SK-MEL-5 (cell line): ENCODE data around the gene KRTAP5-1. TPM values are rescaled to one million over a fixed set of nuclear protein-coding genes. Genes with fewer than 3 reads are reported as not detected.
A peak's percentile ranks its signal among the peaks of the same experiment; 100 is the strongest.
"Not testable (repeated sequence)": the region's sequence is repeated elsewhere in the genome, so short reads cannot be mapped to it uniquely, and the experiment has no call there.

Experiments
- DNase-seq: peaks from one replicate; pipeline ENCODE4 v3.0.0-alpha.2; 2016; ENCODE audit warnings: low read depth, low spot score
- in situ Hi-C: cut with HindIII; loops from 2 replicates; pipeline ENCODE4 v1.10.0; 2016; ENCODE audit warnings: low sequenced_read_pairs, high pct_unique_total_duplicates, low pct_unique_long_range_greater_than_20kb
- total RNA-seq: library from RNA; depleted of rRNA; stranded (reverse); fragments of >200 nt; shearing (Covaris generic); gene quantifications from 2 replicates; pipeline ENCODE4 v1.2.3, GENCODE V29; 2014

KRTAP5-1 gene
- total RNA-seq, 1 experiment from 2014 or later = not detected

DNA sequence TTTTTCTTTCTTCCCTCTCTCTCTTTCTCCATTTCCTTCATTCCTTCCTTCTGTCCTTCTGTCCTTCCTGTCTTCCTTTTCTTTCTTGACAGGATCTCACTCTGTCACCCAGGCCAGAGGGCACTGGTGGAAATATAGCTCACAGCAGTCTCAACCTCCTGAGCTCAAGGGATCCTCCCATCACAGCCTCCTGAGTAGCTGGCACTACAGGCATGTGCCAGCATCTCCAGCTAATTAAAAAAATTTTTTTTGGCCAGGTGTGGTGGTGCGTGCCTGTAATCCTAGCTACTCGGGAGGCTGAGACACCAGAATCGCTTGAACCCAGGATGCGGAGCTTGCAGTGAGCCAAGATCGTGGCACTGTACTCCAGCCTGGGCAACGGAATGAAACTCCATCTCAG, 8.3 kb downstream of the KRTAP5-1 start:
- in situ Hi-C loops = no loop called here
- no peak for DNase-seq

DNA sequence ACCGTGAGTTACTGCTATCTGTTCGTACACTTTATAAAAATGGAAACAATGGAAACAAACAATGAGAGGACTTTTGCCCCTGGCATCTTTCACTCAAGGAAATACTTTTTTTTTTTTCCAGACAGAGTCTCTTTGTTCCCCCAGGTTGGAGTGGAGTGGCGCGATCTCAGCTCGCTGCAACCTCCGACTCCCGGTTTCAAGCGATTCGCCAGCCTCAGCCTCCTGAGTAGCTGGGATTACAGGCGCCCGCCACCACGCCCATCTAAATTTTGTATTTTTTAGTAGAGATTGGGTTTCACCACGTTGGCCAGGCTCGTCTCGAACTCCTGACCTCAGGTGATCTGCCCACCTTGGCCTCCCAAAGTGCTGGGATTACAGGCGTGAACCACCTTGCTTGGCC, 9.3 kb downstream of the KRTAP5-1 start:
- DNase-seq, in situ Hi-C loops: not testable (repeated sequence)

DNA sequence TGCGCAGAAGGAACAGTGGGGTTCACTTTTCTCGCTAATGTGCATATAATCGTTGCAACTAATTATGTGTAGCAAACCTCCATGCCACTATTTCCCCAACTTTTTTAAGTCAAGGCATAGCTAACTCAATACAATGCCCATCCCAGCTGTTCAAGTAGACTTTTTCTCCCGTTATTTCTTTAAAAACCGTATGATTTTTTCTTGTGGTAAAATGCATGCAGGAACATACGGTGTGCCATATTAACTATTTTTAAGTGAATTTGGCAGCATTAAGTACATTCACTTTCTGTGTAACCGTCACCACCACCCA, 10.2 kb downstream of the KRTAP5-1 start:
- in situ Hi-C loops = no loop called here
- no peak for DNase-seq

DNA sequence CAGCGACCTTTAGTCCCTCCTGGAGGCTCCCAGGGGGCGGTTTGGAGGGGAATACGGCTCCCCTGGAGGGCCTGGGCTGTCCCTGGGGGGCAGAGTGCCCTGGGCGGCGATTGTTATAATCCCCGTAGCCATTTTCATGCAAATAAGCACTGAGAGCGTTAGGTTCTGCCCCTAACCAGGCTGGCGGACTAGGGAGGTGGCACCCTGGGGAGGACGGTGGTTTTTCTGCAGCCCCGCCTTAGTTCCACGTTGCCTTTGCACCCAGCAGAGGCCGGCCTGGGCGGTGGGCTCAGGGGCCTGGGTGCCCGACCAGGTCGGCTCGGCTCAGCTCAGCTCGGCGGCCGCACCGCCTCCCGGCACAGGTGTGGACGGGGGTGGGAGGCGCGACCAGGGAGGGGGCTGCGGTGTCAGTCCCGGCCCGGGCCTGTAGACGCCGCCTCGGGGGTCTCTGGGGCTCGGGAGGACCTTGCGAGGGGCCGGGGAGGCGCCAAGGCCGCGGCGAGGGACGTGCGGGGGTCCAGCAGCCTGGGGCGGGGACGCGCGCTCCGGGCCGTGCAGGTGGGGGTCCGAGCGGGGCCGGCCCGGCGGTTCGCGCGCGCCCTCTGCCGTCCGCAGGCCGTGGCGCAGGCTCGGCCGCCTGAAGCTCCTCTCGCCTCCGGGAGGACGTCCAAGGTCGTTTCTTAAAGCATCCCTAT, 10.7 kb downstream of the KRTAP5-1 start:
- DNase-seq = peak; percentile 45
- in situ Hi-C loops = no loop called here

DNA sequence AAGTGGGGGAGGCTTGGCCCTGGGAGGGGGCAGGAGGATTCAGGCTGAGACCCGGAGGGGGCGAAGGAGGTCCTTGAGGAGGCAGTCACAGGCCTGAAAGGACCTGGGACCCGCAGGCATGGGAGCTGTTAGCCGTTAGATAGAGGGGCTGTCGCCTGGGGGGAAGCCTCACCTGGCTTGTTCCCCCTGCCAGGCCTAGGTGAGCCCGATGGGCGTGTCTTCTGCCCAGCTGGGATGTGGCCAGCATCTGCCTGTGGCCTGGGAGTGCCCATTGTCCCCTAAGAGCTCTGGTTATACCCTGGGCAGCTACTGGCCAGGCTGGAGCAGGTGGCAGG, 11.2 kb downstream of the KRTAP5-1 start:
- in situ Hi-C loops = no loop called here
- DNase-seq = no peak

DNA sequence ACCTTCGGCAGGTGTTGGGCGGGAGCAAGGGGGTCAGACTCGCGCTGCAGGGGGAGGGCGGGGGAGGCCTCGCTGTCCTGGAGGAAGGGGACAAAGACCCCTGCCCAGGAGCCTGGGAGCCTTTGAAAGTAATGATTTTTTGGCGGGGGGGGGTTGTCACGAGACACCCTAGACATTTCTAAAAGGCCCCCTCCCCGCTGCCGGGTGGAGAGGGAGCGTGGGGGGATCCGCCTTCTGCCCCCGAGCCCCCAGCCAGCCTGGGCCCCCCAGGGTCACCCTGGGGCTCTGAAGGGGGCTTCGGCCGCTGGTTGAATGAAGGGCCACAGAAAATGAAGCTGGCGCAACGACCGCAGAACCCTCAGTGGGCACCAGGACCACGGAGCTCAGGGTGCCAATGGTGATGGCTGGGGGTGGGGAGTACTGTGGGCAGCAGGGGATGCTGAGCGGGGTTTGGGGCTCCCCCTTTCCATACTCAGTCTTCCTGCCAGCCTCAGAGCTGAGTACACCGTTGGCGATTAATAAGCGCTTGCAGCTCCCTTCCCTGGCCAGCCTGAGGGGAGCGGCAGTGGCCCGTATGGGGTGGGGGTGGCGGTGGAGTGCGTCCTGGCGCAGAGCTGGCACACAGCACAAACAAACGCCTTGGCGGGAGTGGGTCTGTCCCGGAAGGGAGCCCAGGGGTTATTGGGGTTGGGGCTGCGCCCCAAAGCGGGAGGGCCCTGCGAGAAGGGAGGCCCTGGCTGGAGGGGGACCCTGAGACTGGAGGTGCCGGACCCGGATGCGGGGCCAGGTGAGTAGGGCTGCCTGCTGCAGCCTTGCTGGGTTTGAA, 11.8 kb downstream of the KRTAP5-1 start:
- in situ Hi-C loops = no loop called here
- no peak for DNase-seq

DNA sequence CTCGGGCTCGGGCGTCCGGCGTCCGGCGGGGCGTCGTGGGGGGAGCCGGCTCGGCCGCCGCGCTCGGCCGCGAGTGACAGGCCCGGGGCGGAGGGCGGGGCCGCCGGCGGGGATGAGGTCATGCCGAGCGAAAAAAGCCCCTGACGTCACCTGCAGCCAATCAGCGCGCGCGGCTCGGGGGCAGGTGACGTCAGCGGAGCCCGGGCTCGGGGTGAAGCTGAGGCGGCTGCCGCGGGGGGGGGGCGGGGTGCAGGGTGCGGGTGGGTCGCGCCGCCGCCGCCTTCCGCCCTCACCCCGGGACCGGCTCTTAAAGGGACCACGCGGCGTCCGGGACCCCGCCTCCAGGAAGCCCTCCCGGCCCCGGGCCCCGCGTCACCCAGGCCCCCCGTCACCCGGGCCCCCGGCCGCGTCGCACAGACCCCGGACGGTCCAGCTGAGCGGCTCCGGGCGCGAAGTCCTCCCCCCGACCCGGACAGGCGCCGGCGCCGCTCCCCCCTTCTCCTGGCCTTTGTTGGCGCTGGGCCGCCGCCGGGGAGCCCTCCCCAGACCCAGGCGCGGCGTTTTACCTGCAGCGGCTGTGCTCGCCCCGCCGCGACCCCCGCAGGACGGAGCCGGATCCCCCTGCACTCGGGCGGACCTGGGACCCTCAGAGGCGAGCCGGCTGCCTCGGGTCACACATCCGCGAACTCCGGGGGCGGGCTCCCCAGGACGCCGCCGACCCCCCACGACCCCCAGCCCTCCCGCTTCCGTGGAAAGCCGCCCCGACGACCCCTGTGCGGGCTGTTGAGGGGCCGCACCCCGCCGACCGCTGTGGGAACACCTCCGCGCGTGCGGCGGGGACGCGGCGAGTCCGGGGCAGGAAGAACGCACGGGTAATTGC, 12.6 kb downstream of the KRTAP5-1 start, which contains the start of gene DUSP8:
Gene DUSP8 (minus strand): TSS at position 75 of the 880 bp plus-strand sequence. CDS start 6,445 bp downstream, outside the sequence.
- DNase-seq = peak; percentile 67
- in situ Hi-C loops = no loop called here

DNA sequence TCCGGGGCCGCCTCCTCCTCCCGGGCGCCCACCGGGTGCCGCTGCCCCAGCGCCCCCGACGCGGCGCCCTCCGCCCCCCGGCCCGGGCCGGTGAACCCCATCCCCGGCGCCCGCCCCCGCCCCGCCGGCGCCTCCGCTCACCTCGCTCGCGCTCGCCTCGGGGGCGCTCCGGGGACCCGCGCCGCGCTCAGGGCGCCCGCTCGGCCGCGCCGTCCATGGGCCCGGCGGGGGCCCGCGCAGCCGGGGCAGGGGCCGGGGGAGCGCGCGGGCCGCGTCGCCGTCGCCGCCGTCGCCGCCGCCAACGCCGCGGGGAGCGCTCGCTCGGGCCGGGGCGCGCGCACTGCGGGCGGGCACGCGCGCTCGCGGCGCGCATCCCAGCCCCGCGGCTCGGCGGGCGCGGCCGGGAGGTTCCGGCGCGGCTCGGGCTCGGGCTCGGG, 13.3 kb downstream of the KRTAP5-1 start:
- in situ Hi-C loops = no loop called here
- no peak for DNase-seq

DNA sequence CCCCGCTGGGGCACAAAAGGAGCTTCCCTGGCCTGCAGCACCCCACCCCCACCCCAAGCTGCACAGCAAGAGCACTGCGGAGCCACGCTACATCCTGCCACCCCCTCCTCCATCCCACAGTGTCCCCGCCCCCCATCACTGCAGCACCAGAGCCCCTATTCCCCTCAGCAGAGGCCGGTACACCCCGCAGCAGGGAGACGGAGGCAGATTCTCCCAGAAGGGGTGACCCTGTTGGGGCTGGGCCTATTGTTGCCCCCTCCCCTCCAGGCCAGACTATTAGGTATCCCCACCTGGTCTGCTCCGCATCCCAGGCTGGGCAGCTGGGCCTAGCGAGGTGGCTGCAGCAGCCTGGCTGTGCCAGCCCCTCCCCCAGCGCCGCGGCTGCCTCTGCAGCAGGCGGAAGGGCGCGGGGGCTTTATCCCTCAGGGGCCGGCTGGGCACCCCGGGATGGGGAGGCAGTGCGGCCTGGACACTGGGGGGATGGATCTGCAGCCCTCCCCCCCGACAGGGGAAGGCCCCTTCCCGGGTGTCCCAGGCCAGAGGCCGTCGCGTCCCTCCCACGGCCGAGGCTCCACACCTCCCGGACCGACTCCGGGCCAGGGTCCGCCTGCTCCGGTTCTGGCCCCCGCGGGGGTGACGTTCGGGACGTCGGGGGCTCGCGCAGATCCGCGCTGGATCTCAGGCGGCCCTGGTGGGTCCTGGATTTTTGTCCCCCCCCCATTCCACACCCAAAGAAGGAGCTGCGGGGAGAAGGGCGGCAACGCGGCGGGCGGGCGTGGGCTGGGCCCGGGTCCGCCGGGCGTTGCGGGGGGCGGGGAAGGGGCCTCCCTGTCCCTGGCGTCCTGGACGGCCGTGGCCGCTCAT, 14.0 kb downstream of the KRTAP5-1 start:
- DNase-seq = no peak
- in situ Hi-C loops = no loop called here

DNA sequence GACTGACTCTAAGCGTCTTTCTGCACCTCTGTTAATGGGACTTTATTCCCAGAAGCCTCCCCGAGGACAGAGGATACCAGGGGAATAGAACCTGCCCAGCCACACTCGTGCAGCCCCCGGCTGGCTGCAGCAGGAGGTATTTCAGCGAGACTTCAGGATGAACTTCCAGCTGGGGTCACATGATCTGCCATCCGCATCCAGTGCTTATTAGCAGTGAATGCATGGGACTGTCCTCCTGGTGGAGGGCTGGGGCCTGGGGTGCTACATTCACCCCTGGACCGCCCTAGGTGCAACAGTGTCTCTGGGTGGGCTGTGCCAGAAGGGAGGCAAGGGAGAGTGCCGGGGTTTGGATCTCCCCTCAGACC, 14.6 kb downstream of the KRTAP5-1 start:
- no peak for DNase-seq
- in situ Hi-C loops = no loop called here

DNA sequence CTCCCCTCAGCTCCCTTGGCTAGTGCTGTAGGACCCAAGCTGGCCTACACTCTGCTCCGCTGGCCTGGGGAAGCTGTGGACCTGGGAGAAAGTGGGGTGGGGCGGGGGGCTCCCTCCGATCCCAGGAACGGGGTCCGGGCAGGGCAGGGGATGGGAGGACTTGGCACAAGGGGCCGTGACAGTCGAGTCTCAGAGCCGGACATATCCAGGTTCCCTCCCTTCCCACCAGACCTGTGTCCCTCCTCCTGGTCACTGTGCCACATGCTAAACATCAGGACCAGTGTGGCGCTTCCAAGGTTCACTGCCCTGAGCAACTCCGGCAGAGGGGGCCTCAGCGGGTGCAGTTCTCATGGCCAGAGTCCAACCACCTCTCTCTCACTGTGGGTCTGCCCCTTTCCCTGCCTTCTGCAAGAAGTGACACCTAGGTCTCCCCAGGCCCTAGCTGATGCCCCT, 15.1 kb downstream of the KRTAP5-1 start:
- in situ Hi-C loops = no loop called here
- no peak for DNase-seq

DNA sequence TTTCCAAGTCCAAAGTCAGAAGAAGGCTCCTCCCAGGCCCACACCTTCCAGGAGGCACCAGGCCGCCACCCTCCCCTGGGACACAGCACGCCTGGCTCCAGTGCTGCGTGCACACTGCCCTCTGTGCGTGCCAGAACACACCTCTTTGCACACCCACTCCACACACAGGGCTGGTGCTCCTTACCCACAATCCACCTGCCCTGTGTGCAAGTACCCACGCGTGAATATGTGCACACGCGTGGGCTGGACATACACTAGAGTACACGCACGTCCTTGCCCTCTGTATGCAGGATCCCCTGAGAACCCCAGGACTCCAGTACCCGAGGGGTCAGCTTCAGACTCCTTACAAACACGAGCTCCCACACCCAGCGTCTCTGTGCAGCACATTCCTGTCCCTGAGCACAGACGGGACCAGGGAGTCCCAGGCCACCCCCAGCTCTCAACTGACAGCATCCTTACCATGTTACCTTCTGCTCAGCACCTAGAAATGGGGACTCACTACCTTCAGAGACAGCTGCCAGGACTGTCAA, 15.8 kb downstream of the KRTAP5-1 start:
- DNase-seq = no peak
- in situ Hi-C loops = no loop called here

DNA sequence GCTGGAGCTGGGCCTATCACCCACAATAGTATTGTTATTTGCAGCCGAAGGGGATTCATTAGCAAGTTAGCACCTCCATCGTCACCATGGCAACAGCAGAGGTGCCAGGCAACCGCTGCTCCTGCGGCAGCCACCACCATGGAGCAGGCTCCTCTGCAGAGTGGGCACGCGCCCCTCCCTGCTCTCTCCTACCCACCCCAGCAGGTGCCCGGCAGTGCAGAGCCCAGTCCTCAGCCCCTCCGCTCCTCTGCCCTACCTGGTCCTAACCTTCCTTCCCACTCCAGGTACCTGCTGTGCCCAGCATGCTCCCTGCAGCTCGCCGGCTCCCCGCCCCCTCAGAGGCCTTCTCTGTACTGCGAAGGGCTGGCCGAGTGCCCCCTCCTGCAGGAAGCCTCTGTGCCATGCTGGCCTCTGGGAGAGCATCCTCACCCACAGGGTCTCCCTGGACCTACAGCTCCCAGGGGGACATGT, 16.6 kb downstream of the KRTAP5-1 start:
- DNase-seq = no peak
- in situ Hi-C loops = no loop called here

DNA sequence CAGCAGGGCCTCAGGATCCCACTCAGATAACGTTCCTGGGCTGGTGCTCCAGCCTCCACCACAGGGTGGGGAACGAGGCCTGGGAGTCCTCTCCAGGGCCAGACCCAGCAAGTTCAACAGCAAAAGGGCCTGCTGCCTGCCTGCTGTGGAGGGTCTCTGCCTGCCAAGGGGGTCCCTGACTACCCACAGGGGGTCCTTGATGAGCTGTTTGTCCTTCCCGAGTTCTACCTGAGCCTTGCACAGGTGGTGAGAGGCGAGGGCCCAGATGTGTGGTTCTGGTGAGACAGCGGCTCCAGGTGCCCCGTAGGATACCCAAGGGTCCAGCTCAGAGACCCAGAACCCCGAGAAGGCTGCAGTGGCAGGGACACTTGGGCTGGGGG, 17.4 kb downstream of the KRTAP5-1 start:
- in situ Hi-C loops = no loop called here

DNA sequence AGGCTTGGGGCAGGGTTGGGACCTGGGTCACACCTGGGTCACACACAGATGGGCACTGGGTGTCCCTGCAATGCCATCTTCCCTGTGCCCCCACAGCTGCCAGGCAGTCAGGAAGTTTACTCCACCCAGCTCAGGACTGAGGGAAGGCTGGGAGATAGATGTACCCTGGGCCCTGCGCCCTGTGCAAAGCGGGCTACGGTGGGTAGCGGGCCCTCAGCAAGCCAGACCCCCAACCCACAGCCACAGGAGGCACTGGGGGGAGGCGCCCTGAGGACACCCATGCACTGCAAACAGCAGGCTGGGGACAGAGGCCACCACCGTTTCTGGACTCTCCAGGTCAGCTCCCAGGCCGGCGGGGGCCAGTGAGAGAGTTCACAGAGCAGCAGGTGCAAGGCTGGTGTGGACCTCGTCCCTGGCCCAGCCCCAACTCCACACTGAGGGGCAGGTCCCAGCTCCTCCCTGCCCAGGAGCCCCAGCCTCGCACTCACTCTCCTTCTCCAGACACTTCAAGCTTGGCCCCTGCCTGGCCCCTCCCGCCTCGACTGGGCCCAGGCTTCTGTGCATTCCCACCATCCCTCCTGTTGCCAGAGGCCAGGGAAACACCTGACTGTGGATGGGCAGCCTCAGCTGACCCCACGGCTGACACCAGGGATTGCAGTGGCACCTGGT, 17.9 kb downstream of the KRTAP5-1 start:
- in situ Hi-C loops = no loop called here
- DNase-seq = no peak

More for the DNA sequence above, 17.4 kb downstream of the KRTAP5-1 start:
- no peak for DNase-seq

DNA sequence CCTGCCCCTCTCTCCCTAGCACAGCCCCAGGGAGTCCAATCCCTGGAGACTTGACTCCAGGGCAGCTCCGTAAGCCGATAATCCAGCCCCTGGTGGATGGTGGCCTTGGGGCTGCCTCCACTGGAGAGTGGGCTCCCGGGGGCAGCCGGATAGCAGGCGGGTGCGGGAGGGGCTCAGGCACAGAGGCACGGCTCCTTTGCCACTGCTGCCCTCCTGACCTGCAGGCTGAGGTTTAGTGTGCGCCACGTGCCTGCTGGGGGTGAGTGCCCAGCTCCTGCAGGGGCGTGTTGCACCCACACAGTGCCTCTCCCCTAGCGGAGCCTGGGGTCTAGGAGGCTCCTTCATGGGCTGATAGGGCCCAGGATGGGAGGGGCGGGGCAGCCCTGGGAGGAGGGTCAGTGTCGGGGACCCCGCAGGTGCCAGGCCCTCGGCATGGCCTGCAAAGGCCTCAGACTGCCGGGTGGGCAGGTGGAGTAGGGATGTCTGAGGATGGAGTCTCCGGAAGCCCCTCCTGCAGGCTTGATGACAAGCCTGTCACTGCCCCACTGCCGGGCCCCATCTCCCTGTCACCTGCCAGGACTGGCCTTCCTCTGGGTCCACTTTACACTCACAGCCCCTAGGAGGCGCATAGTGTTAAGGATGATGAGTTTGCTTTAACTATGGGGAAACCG, 18.6 kb downstream of the KRTAP5-1 start:
- no peak for DNase-seq
- in situ Hi-C loops = no loop called here
